HUDEP-2 (cell line): ENCODE data around the gene FOXO1.
"Not testable (repeated sequence)": the region's sequence is repeated elsewhere in the genome, so short reads cannot be mapped to it uniquely, and the experiment has no call there.

Experiments used
- DNase-seq, 76 experiments: peaks; one replicate each; lab custom pipeline; 2025; ENCODE audit not compliant: unreplicated experiment in 76 of 76; lab: John Stamatoyannopoulos, UW

Gene FOXO1

GRCh38 chr13:40666933-40667621 is 636 bp upstream of the FOXO1 start:
- peak in 5 of 76 experiments; percentile 30 to 47 (median 36) for DNase-seq

DNA sequence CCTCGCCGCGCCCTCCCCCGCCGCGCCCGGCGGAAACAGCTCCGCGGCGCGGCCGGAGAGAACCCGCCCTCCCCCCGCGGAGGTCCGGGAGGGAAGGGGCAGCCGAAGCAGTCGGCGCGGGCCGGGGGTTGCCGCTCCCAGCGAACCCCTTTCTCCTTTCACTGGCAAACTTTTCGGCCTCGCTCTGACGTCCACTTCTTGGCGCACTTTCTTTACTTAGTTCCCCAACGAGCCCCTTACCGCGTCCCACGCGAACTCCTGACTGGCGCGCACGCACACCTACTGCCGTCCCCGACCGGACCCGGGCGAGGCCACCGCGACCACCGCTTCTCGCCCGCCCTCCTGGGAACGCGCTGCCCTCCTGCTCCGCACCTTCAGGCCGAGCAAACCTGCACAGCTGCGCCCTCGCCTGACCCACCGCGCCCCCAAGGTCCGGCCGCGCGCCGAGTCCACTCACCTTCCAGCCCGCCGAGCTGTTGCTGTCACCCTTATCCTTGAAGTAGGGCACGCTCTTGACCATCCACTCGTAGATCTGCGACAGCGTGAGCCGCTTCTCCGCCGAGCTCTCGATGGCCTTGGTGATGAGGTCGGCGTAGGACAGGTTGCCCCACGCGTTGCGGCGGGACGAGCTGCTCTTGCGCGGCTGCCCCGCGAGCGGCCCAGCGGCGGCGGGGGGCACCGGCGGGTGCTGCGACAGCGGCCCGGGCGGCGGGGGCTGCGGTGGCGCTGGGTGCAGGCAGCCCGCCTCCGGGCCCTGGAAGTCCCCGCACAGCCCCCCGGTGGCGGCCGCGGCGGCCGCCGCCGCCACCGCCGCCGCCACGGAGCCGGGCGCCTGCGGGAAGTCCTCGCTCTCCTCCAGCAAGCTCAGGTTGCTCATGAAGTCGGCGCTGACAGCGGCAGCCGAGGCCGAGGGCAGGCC is 1.1 kb downstream of the FOXO1 start:
- DNase-seq = peak in 5 of 76 experiments; percentile 6 to 46 (median 12)

GRCh38 chr13:40664350-40665125 is 1.9 kb downstream of the FOXO1 start:
- peak in 14 of 76 experiments; percentile 2 to 51 (median 11) for DNase-seq

- DNase-seq = not testable (repeated sequence)
Observed at GRCh38 chr13:40664100-40664349, 2.4 kb downstream of the FOXO1 start.

- no peak for DNase-seq
Observed at GRCh38 chr13:40662866-40663265, 3.6 kb downstream of the FOXO1 start.

- DNase-seq = no peak
Observed at GRCh38 chr13:40661875-40662665, 4.4 kb downstream of the FOXO1 start.

- no peak for DNase-seq
Observed at GRCh38 chr13:40660692-40661091, 5.7 kb downstream of the FOXO1 start.

DNA sequence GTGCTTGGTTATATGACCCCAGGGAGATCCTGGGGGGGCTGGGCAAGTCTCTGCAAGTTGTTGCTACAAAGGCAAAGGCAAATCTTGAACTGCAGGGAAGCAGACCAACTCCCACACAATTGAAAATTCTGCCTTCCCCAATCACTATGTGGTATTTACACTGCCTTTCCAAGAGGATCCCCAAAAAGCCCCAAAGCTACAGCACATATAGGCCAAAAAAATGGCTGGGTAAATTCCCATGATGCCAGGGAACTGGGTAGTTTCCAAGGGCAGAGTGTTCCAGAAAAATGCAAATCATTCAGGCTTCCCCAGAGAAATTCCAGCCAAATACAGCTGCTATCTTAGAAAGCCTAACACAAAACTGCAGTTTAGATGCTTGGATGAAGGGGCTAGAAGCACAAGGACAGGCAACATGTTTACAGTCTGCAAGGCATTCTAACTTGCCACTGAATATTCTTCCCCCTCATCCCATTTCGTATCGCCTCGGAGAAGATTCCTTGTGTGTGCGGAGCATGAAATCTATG is 6.2 kb downstream of the FOXO1 start:
- DNase-seq = no peak

- no peak for DNase-seq
Observed at GRCh38 chr13:40657951-40658350, 8.5 kb downstream of the FOXO1 start.

DNA sequence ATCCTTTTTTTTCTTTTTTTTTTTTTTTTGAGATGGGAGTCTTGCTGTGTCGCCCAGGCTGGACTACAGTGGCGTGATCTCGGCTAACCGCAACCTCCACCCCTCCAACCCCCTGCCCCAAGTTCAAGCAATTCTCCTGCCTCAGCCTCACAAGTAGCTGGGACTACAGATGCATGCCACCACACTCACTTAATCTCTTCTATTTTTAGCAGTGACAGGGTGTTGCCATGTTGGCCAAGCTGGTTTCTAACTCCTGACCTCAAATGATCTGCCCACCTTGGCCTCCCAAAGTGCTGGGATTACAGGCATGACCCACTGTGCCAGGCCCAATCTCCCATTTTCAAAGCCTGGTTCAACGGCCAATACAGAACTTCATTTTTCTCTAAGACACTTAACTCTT is 9.1 kb downstream of the FOXO1 start:
- DNase-seq = no peak

DNA sequence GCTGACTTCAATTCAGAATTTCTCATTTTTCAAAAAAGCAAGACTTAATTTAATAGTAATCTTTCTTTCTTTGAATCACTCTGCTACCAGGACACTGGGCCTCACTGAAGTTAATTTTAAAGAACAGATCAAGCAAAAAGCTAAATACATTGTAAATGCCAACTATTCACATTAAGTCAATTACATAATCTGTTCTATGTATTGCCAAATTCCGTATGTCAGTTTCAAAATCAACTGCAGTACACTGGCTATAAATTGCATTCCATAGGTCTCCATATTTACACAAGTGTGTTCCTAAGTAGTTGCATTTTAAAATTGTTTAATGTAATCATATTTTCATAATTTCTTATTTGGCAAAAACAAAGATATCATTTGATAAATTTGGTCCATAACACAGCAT is 10.1 kb downstream of the FOXO1 start:
- DNase-seq = no peak

DNA sequence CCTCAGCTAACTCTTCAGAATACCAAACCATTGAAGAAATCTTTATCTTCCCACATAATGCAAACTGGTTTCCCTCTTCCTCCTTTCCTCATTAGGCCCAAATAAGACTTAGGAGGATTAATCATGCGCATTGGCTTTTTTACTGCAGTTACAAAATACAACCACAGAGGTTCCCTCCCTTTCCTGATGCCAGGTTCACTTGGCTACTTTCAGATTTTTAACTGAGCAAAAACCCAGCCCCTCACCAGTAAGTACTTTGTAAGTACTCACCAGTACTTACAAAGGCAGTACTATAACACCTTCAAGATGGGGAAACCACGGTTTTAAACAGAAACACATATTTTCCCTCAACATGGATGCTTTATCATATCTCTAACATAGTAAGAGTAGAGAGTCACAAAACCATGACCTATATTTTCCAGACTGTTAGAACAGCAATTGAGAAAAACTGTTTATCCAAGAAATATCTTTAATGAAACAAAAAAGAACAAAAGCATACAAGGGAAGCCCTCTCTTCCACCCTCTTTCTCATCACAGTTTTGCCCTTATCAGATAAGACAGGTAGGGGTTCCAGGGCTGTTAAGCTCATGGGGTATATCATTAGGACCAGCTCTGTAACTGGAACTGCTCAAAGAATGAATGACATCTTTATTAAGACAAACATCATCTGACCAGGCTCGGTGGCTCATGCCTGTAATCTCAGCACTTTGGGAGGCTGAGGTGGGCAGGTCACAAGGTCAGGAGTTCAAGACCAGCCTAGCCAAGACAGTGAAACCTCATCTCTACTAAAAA is 12.7 kb downstream of the FOXO1 start:
- no peak for DNase-seq

DNA sequence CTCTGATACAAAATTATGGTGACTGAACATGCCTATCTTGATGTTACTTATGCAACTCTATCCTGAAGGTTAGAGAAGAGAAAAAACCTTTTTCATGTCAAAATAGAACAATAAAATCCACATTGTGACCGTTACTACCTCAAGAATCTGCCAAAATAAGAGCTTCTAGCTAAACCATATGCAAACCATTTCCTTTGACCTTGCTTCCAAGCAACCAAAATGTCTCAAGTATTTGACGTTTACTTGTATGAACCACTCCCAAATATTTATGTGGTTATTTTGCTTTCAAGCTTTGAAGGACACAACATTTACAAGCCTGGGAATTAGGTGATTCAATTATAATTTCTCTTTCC is 13.9 kb downstream of the FOXO1 start:
- no peak for DNase-seq

DNA sequence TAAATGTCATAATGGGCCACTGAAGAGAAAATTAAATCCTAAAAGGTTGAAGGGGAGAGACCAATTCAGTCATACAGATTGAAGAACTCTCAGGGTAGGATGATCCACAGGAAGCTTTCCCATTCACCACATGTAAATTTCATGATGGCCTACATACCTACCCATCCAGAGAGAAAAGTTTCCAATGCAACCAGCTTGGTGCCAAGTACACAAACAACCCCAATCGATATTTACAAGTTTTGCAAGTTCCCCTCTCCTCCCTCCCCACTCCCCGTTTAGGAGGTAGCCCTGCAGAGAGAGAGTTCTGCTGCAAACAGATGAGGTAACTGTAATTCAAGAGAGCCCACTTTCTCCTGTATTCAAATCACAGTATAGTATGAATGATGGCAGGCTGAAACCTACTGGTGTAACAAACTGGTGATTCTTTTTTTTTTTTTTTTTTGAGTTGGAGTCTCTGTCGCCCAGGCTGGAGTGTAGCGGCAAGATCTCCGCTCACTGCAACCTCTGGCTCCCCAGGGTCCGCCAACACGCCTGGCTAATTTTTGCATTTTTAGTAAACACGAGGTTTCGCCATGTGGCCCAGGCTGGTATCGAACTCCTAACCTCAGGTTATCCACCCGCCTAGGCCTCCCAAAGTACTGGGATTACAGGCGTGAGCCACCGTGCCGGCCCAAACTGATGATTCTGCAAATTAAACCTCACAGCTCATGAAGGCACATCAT is 14.4 kb downstream of the FOXO1 start:
- no peak for DNase-seq

GRCh38 chr13:40648841-40649240 is 17.6 kb downstream of the FOXO1 start:
- no peak for DNase-seq

DNA sequence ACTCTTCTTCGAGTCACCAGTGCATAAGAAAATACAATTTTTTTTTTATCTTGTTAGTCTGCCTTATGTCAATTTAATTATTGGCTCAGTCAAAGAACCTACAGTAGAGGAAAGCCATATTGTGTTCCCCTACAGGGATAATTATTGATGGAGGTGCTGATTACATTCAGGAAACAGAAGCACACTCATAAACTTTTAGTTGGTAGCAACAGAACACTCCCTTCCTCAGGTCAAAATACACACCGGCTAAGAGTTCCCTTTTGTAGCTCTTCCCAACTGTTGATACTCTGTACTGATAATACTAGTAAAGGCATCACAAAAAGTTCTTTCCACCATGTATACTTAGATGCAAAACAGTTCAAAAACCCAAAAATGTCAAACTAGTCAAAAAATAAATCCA is 18.4 kb downstream of the FOXO1 start:
- DNase-seq = no peak

- no peak for DNase-seq
Observed at GRCh38 chr13:40644838-40645604, 21.4 kb downstream of the FOXO1 start.

GRCh38 chr13:40640845-40641458 is 25.5 kb downstream of the FOXO1 start:
- DNase-seq = peak in 1 of 76 experiments; percentile 17
